K562 (cell line): ENCODE results near the gene FAAH. TPM values are rescaled to one million over a fixed set of nuclear protein-coding genes. Genes with fewer than 3 reads are reported as not detected.

ENCODE experiments used
- CEBPG ChIP-seq, 3 experiments: fragments of 200-800 bp in 1 of 3; sonication (Bioruptor generic) in 1 of 3; sonication (generic) in 1 of 3; formaldehyde crosslinking in 1 of 3; IDR thresholded peaks in 2 of 3; conservative IDR thresholded peaks in 1 of 3; 2 replicates each; pipeline versions ENCODE4 v1.6.1 to v1.8.0; 2016 to 2022; ENCODE audit warnings: missing compliant biosample characterization in 2 of 3, missing genetic modification characterization in 2 of 3, mild to moderate bottlenecking in 1 of 3, missing genetic modification reagents in 1 of 3
- HDAC1 ChIP-seq, 2 experiments: fragments of 450-650 bp; IDR thresholded peaks; 2 replicates each; pipeline ENCODE4 v1.6.1; 2016 to 2017; ENCODE audit warnings: inconsistent platforms in 1 of 2, mild to moderate bottlenecking in 1 of 2, moderate library complexity in 1 of 2
- HLTF ChIP-seq: fragments of 450-650 bp; IDR thresholded peaks from 2 replicates; pipeline ENCODE4 v1.6.1; 2016
- MAFK ChIP-seq: IDR thresholded peaks from 2 replicates; pipeline ENCODE4 v1.6.1; 2011; ENCODE audit warnings: low read length, improper control_type of control experiment
- MAX ChIP-seq: sonication (generic); formaldehyde crosslinking; IDR thresholded peaks from 2 replicates; pipeline ENCODE4 v1.9.0; 2022; ENCODE audit warnings: mild to moderate bottlenecking, missing genetic modification reagents
- NBN ChIP-seq: fragments of 450-650 bp; IDR thresholded peaks from 2 replicates; pipeline ENCODE4 v1.6.1; 2016; ENCODE audit warnings: low read depth, mild to moderate bottlenecking
- NFIC ChIP-seq: fragments of 450-650 bp; IDR thresholded peaks from 2 replicates; pipeline ENCODE4 v1.6.1; 2017; ENCODE audit warnings: mild to moderate bottlenecking, inconsistent platforms
- PRDM10 ChIP-seq: fragments of 450-650 bp; IDR thresholded peaks from 2 replicates; pipeline ENCODE4 v1.6.1; 2018; ENCODE audit not compliant: partially characterized antibody
- PURB ChIP-seq: sonication (generic); formaldehyde crosslinking; IDR thresholded peaks from 2 replicates; pipeline ENCODE4 v1.9.0; 2021; ENCODE audit warnings: low read depth, mild to moderate bottlenecking, missing genetic modification reagents
- RAD21 ChIP-seq, 2 experiments: fragments of 250-450 bp in 1 of 2; fragments of 450-650 bp in 1 of 2; sonication (Bioruptor Pico) in 1 of 2; formaldehyde crosslinking in 1 of 2; IDR thresholded peaks in 1 of 2; conservative IDR thresholded peaks in 1 of 2; 2 replicates each; pipeline versions ENCODE4 v1.4.0 to v1.8.0; 2020 to 2022; ENCODE audit warnings: mild to moderate bottlenecking in 2 of 2, moderate library complexity in 1 of 2
- RHOXF2B ChIP-seq: fragments of 250-450 bp; sonication (Bioruptor Pico); conservative IDR thresholded peaks from 2 replicates; pipeline ENCODE4 v1.5.1; 2021
- SAP30 ChIP-seq: fragments of 200-600 bp; sonication (generic); IDR thresholded peaks from 2 replicates; pipeline ENCODE4 v1.6.1; 2012; ENCODE audit warnings: borderline replicate concordance, low read depth, mild to moderate bottlenecking, moderate library complexity, low read length, control low read depth, inconsistent platforms; ENCODE audit not compliant: insufficient read depth, poor library complexity, severe bottlenecking
- TOE1 ChIP-seq, 2 experiments: fragments of 450-650 bp in 1 of 2; sonication (generic) in 1 of 2; formaldehyde crosslinking in 1 of 2; IDR thresholded peaks; 2 replicates each; pipeline versions ENCODE4 v1.7.1 to v1.8.0; 2016 to 2022; ENCODE audit warnings: borderline replicate concordance in 2 of 2, mild to moderate bottlenecking in 2 of 2, antibody characterized with exemption in 1 of 2, inconsistent platforms in 1 of 2, low read depth in 1 of 2, missing genetic modification reagents in 1 of 2, moderate library complexity in 1 of 2
- VEZF1 ChIP-seq: fragments of 200-800 bp; sonication (Bioruptor generic); IDR thresholded peaks from 2 replicates; pipeline ENCODE4 v1.6.1; 2017; ENCODE audit warnings: missing genetic modification characterization, missing compliant biosample characterization
- ZBTB1 ChIP-seq: sonication (generic); formaldehyde crosslinking; IDR thresholded peaks from 2 replicates; pipeline ENCODE4 v1.8.1; 2023; ENCODE audit warnings: missing genetic modification reagents, low read depth, mild to moderate bottlenecking, borderline replicate concordance
- ZNF175 ChIP-seq: fragments of 200-800 bp; sonication (Bioruptor generic); IDR thresholded peaks from 2 replicates; pipeline ENCODE4 v1.6.1; 2016; ENCODE audit warnings: low read depth, mild to moderate bottlenecking, missing genetic modification characterization, missing compliant biosample characterization
- ZNF274 ChIP-seq: IDR thresholded peaks from 2 replicates; pipeline ENCODE4 v1.6.1; 2011; ENCODE audit warnings: low read depth, mild to moderate bottlenecking, low read length, moderate library complexity, borderline replicate concordance
- ZNF583 ChIP-seq: fragments of 250-450 bp; sonication (Bioruptor Pico); IDR thresholded peaks from 2 replicates; pipeline ENCODE4 v1.4.0; 2020
- ZNF740 ChIP-seq, 3 experiments: fragments of 200-800 bp in 1 of 3; sonication (Bioruptor generic) in 1 of 3; sonication (generic) in 1 of 3; formaldehyde crosslinking in 1 of 3; IDR thresholded peaks; 2 replicates each; pipeline versions ENCODE4 v1.6.1 to v1.8.0; 2016 to 2022; ENCODE audit warnings: mild to moderate bottlenecking in 2 of 3, missing compliant biosample characterization in 2 of 3, missing genetic modification characterization in 2 of 3, missing genetic modification reagents in 1 of 3
- polyA plus RNA-seq, 8 experiments: library from polyadenylated mRNA; depleted of rRNA in 4 of 8; stranded (reverse) in 5 of 8; unstranded in 3 of 8; fragments of >200 nt; fragmentation: Nextera tagmentation in 2 of 8; fragmentation: Illumina TruSeq in 1 of 8; extraction: Ambion mirVana in 2 of 8; extraction: Trizol in 1 of 8; gene quantifications; 2 replicates each; pipeline versions ENCODE4 v1.2.1 to v1.2.3, GENCODE V29; 2011 to 2014; ENCODE audit warnings: inconsistent platforms in 1 of 8, missing spikeins in 1 of 8
- total RNA-seq, 7 experiments: library from RNA; depleted of rRNA in 6 of 7; stranded (reverse); fragments of >200 nt in 6 of 7; fragmentation: Illumina TruSeq in 2 of 7; extraction: Trizol in 2 of 7; gene quantifications; 2 replicates each; pipeline versions ENCODE4 v1.2.1 to v1.2.3, GENCODE V29; 2011 to 2021; ENCODE audit warnings: low replicate concordance in 1 of 7

The FAAH gene
- total and polyA plus RNA-seq, 9 of the 15 experiments (the other 6 are each of a cell fraction or from before 2014, with no cell fraction given), result 0.06 to 1.1 (median 0.32) TPM

- TF ChIP-seq ZNF274 (no peak), PRDM10 (peak; percentile 87), TOE1 (IDR thresholded peaks at IDR 0.05; ENCODE audit: borderline replicate concordance) (peak; percentile 95), TOE1 (CRISPR knock-in tag; IDR thresholded peaks at IDR 0.05; ENCODE audit: borderline replicate concordance, low read depth) (no peak), RAD21 (CRISPR knock-in tag; conservative IDR thresholded peaks at IDR 0.05 in 1 of 2, IDR thresholded peaks at IDR 0.05 in 1 of 2) (no peak), RHOXF2B (CRISPR knock-in tag) (no peak), MAFK (no peak), VEZF1 (CRISPR knock-in tag) (peak; percentile 71), HDAC1 (IDR thresholded peaks at IDR 0.05) (peak in 1 of 2 experiments; percentile 49; a peak in 1 of 4 replicates), ZNF583 (CRISPR knock-in tag) (no peak), MAX (peak; percentile 47; the same call in 1 of the 2 replicates), NFIC (peak; percentile 42), PURB (no peak), HLTF (peak; percentile 30; the same call in 1 of the 2 replicates), ZNF175 (CRISPR knock-in tag) (no peak), CEBPG (CRISPR knock-in tag; IDR thresholded peaks at IDR 0.05) (no peak), CEBPG (tag; conservative IDR thresholded peaks at IDR 0.05 in 1 of 2, IDR thresholded peaks at IDR 0.05 in 1 of 2) (peak in 1 of 2 experiments; percentile 77; a peak in 3 of 4 replicates), NBN (peak; percentile 70; the same call in 1 of the 2 replicates), ZNF740 (CRISPR knock-in tag; IDR thresholded peaks at IDR 0.05) (0 out of 2 replicates have a peak, but pooled peaks have one; percentile 28), ZNF740 (tag; IDR thresholded peaks at IDR 0.05) (no peak), SAP30 (no peak), ZBTB1 (no peak)
Measured at GRCh38 chr1:46401964-46402626, 8.0 kb downstream of the FAAH start (continued).
